Measurements from ENCODE around the gene PALD1. TPM values are rescaled to one million over a fixed set of nuclear protein-coding genes. Genes with fewer than 3 reads are reported as not detected.

The PALD1 gene
- total and polyA plus RNA-seq, 2 experiments from 2014 or later = 11.9 to 58.2 TPM

GRCh38 chr10:70552586-70552985 is 74.0 kb downstream of the PALD1 start:
- H3K9me3 Mint-ChIP-seq = no peaks in the 10 kb centered on the region
- no peak overlapping the region for H2AFZ ChIP-seq
- no peaks in the 10 kb centered on the region for H4K20me1 ChIP-seq (replicated peaks; ENCODE audit: insufficient read depth)
- no peaks in the 10 kb centered on the region for H3K9me2 ChIP-seq (ENCODE audit: insufficient read depth)
- no peaks in the 10 kb centered on the region for H3F3A ChIP-seq (replicated peaks; ENCODE audit: low read depth)
- H3K4me2 ChIP-seq = no peak overlapping the region
- H3K27ac ChIP-seq (ENCODE audit: low read depth) = 0 out of 2 replicates have a peak overlapping the region, but pooled peaks have one; percentile 45
- no peaks in the 10 kb centered on the region; the same call in 1 of the 2 replicates for H3K4me1 ChIP-seq (ENCODE audit: insufficient read depth)
- no peak overlapping the region for H3K4me3 Mint-ChIP-seq
- no peaks in the 10 kb centered on the region for H3K79me2 ChIP-seq (replicated peaks; ENCODE audit: insufficient read depth)
- no peak for DNase-seq (ENCODE audit: low spot score)
- H3K36me3 ChIP-seq (ENCODE audit: insufficient read depth) = no peaks in the 10 kb centered on the region
- TF ChIP-seq REST (IDR thresholded peaks at IDR 0.05; ENCODE audit: unreplicated experiment) = no peak
- TF ChIP-seq STAT1 (IDR thresholded peaks at IDR 0.05; ENCODE audit: unreplicated experiment) = no peak
- TF ChIP-seq ZNF331 (CRISPR knock-in tag; IDR thresholded peaks at IDR 0.05; ENCODE audit: low read depth) = no peak
- no peak for TF ChIP-seq JUNB (IDR thresholded peaks at IDR 0.05; ENCODE audit: unreplicated experiment)
- TF ChIP-seq NANOG (IDR thresholded peaks at IDR 0.05; ENCODE audit: borderline replicate concordance) = no peak
- TF ChIP-seq ZNF462 (CRISPR knock-in tag; IDR thresholded peaks at IDR 0.05) = no peak
- no peak for TF ChIP-seq ETS1 (IDR thresholded peaks at IDR 0.05)
- no peak for TF ChIP-seq ZNF114 (CRISPR knock-in tag; IDR thresholded peaks at IDR 0.05)
- TF ChIP-seq EZH2 (IDR thresholded peaks at IDR 0.05; ENCODE audit: low read depth, unreplicated experiment) = no peak
- no peak for TF ChIP-seq CTCF (conservative IDR thresholded peaks at IDR 0.05; ENCODE audit: low read depth in 2 of 2)
- TF ChIP-seq EZH2phosphoT487 (IDR thresholded peaks at IDR 0.05; ENCODE audit: unreplicated experiment) = no peak
- TF ChIP-seq POLR2AphosphoS5 (IDR thresholded peaks at IDR 0.05; ENCODE audit: low read depth) = no peak
- TF ChIP-seq CREB1 (CRISPR knock-in tag; IDR thresholded peaks at IDR 0.05; ENCODE audit: low read depth) = no peak
- no peak overlapping the region for H3K4me3 ChIP-seq
- peaks cover 36% of the 10 kb centered on the region for H3K36me3 Mint-ChIP-seq (ENCODE audit: low read depth)
- H3K27ac Mint-ChIP-seq = no peak overlapping the region
- no peaks in the 10 kb centered on the region for H3K27me3 ChIP-seq (ENCODE audit: insufficient read depth)
- ATAC-seq = no peak
- peaks cover 9% of the 10 kb centered on the region for H3K27me3 Mint-ChIP-seq (ENCODE audit: insufficient read depth, low read depth, poor library complexity)
- H3K4me1 Mint-ChIP-seq = peaks cover 12% of the 10 kb centered on the region; the same call in 2 of the 3 replicates
